Globus pallidus (tissue), 1 donor: ENCODE data around the gene TMEM184B.
"Not testable (repeated sequence)": the region's sequence is repeated elsewhere in the genome, so short reads cannot be mapped to it uniquely, and the experiment has no call there.

ENCODE experiments used
- DNase-seq: peaks from one replicate; pipeline ENCODE4 v3.0.0-alpha.2; 2015; ENCODE audit warnings: low spot score

Gene TMEM184B

GRCh38 chr22:38248280-38248679 is 24.5 kb downstream of the TMEM184B start:
- DNase-seq: no peak

DNA sequence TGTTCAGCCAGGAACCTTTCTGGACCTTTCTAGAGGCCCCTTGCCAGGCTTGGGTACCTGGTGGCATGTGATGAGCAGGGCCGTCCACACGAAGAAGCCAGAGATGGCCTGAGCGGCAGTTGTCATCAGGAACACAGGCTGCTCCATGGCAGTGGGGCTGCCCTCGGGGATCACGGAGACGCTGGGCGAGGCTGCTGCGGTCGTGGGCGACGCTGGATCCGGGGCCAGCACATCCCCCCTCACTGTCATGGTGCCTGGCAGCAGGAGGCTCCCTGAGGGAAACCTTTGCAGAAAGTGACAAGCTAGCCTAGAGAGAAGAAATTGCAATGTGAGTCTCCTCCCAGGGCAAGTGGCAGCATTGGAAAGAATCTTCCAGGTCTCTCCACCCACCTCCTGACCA is 25.1 kb downstream of the TMEM184B start:
- no peak for DNase-seq

GRCh38 chr22:38246692-38247091 is 26.1 kb downstream of the TMEM184B start:
- DNase-seq: peak; percentile 89

- DNase-seq: no peak
Measured at GRCh38 chr22:38246046-38246658, 26.7 kb downstream of the TMEM184B start.

- DNase-seq: no peak
Measured at GRCh38 chr22:38244106-38244505, 28.7 kb downstream of the TMEM184B start.

GRCh38 chr22:38243007-38243765 is 29.6 kb downstream of the TMEM184B start:
- DNase-seq: peak; percentile 68

DNA sequence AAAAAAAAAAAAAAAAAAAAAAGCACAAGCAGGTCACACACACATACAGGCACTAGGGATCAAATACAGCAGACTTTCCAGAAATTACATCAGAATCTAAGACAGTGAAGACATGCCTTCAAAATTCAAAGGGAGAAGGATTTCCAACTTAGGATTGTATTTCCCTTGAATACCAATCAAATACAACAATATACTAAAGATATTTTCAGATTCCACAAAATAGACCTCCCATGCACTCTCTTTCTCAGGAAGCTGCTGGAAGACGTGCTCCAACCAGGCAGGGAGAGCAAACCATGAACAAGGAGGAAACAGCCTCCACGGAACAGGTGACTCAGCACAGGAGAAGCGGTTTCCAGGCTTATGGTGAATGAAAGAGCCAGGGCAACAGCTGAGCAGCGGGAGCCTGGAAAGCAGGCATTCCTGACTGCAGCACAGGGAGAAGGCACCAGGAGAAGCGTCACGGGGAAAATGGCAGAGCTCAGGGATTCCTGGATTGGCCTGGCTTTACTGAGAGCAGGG is 32.0 kb downstream of the TMEM184B start:
- DNase-seq: peak; percentile 45

DNA sequence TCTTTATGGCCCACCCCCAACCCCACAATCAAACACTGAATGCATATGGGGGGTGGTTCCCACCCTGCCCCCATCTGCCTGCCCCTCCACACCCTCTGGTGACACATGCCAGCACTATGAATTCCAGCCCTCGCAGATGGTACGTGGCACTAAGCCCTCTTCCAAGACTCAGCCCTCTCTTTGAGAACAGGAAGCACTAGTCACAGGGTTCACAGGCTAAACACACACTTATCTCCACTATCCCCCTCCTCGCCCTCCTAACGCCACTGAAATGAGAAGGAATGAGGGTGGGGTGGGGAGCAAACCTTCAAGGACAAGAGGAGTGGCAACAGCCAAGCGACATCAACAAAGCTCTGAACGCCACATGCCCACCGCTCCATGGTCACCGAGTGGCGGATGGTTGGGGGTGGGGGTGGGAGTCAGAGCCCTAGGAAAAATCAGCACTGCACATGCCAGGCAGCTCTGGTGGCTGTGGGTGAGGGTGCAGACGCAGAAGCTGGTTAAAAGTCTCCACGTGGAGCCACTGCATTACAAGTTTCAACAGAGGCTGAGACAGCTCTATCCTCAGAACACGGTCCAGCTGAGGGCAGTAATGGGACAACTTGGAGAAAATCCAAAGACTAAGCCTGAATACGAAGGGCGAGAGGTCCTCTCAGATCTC is 33.6 kb downstream of the TMEM184B start:
- peak; percentile 94 for DNase-seq

- DNase-seq: peak; percentile 74
Measured at GRCh38 chr22:38238519-38239071, 34.2 kb downstream of the TMEM184B start.

GRCh38 chr22:38236786-38237185 is 36.0 kb downstream of the TMEM184B start:
- DNase-seq: no peak

GRCh38 chr22:38235240-38235850 is 37.5 kb downstream of the TMEM184B start:
- DNase-seq: no peak

DNA sequence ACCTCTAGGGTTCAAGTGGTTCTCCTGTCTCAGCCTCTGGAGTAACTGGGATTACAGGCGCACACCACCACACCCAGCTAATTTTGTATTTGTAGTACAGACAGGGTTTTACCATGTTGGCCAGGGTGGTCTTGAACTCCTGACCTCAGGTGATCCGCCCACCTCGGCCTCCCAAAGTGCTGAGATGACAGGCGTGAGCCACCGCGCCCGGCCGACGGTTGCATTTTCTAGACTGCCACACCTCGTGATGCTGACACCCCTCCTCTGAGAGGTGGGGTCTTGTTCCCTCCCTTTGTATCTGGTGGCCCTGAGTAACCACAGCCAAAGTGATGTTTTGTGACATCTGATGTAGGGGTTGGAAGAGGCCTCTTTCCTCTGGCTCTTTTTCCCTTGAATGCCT is 39.0 kb downstream of the TMEM184B start:
- DNase-seq: not testable (repeated sequence)

DNA sequence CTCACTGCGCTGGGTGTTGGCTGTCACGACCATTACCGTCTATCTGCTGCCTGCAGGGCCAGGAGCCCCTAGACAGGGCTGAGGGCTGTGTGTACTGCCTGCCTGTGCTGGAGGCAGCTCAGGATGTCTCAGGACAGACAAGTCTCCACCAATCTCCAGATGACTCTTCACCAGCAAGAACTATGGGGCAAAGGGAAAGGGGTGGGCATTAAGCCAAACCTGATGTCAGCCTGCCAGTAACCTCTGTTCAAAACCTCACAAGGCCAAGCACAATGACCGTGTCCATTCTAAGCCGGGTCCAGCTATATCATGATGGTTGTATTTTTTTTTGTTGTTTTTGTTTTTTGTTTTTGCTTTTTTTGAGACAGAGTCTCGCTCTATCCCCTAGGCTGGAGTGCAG is 39.4 kb downstream of the TMEM184B start:
- DNase-seq: peak; percentile 38

- DNase-seq: no peak
Measured at GRCh38 chr22:38232196-38232595, 40.6 kb downstream of the TMEM184B start.

GRCh38 chr22:38230916-38231315 is 41.9 kb downstream of the TMEM184B start:
- no peak for DNase-seq

DNA sequence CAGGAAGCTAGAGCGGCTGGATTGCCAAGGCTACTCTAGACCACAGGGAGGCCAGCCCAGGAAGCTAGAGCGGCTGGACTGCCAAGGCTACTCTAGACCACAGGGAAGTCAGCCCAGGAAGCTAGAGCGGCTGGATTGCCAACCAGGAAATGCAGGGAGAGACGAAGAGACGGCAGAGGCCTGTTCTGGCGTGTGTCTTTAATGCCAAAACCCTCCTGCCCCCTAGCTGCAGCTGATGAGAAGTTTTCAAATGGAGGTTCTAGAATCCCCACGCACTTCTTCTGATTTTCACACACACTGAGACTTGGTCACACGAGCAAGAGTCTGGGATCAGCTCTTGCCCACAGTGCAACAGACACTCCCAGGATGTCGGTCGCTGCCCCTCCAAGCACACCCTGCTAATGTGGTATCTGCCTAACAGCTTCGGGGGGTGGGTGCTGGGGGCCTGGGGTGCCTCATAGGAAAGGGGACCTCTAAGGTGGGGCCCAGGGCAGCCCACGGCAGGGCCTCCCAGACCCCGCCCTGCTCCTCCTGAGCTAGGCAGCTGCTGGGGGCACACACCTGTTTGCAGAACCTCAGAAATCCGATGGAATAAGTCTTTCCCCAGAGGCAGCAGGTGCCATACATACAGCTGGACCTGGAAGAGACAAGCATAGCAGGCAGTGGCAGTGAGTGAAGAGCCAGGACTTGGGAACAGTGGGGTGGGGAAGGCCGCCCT is 42.5 kb downstream of the TMEM184B start:
- peak; percentile 73 for DNase-seq

DNA sequence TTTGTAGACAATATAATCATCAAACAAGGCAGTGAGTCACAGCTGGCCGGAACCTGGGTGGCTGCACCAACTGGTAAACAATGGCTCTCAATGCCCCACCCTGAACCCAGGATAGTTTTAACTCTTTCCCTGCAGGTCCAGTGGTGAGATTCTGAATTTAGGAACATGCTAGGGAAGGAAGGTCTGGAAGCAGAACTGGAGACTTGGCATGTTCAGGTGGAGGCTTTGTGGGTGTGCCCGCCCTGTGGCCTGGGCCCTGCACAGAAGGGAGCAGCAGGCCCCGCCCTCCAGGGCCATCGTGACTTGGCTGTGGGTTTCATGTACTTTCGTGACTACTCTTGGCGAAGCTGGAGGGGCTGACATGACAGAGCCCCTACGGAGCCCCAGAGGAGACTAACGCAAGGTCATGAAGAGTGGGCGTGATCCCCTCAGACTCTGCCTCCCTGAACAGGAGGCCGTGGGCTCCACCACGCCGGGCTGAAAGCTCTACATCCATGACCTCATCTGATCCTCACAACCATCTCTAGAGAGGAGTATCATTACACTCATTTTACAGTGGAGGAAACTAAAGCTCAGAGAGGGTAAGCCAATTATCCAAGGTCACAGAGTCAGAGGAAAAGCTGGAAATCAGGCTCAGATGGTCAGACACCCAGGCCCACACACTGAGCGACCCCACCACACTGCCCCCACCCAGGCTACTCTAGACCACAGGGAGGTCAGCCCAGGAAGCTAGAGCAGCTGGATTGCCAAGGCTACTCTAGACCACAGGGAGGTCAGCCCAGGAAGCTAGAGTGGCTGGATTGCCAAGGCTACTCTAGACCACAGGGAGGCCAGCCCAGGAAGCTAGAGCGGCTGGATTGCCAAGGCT is 43.7 kb downstream of the TMEM184B start:
- no peak for DNase-seq

- DNase-seq: peak; percentile 43
Measured at GRCh38 chr22:38228326-38228872, 44.4 kb downstream of the TMEM184B start.

DNA sequence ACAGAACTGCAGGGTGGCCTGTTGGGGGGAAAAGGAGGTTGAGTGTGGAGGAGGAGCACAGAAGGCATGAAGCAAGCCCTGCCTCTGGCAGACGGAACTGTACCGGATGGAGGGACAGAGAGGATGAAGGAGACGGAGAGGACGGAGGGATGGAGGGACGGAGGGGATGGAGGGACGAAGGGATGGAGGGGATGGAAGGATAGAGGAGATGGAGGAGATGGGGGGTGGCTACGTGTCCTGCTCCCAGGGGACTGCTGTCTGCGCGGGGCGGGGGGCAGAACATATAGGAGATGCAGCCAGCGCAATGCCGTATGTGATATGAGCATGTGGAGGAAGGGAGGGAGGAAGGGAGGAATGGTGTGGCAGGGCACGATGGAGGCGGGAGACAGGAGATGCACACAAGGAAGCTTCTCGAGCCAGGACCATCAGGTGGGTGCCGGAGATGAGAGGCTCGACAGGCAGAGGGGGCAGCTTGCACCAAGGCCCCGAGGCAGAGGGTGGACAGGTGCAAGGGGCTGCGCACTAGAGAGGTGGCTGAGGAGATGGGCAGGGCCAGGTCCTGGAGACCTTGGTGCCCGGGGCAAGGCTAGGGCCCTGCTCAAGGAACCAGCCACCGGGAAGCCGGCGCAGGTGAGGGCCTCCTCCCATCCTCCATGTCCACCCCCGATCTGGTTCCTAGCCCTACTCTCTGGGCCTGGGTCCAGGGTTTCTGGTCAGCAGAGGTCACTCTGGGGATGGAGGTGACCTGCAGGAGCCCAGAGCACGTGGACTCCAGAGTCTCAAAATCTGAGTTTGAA is 45.8 kb downstream of the TMEM184B start:
- DNase-seq: no peak
